Sigmoid colon (tissue), 7 donors: Measurements from ENCODE around the gene KRTAP10-5. TPM values are rescaled to one million over a fixed set of nuclear protein-coding genes. Genes with fewer than 3 reads are reported as not detected.
A peak's percentile ranks its signal among the peaks of the same experiment; 100 is the strongest.

Experiments used
- DNase-seq: peaks from one replicate; pipeline ENCODE4 v3.0.0-alpha.2; 2019
- H3K27ac ChIP-seq, 4 donors: fragments of 200-600 bp; sonication (generic); one replicate each; pipeline ENCODE4 v1.5.1; 2016 to 2019; ENCODE audit warnings: mild to moderate bottlenecking in 1 of 4
- H3K27me3 ChIP-seq, 3 donors: fragments of 200-600 bp; sonication (generic); one replicate each; pipeline ENCODE4 v1.5.1; 2019; ENCODE audit warnings: mild to moderate bottlenecking in 1 of 3
- H3K36me3 ChIP-seq, 4 donors: fragments of 200-600 bp; sonication (generic); one replicate each; pipeline ENCODE4 v1.5.1; 2016 to 2019
- H3K4me1 ChIP-seq, 4 donors: fragments of 200-600 bp; sonication (generic); one replicate each; pipeline ENCODE4 v1.5.1; 2017 to 2019
- H3K4me3 ChIP-seq, 4 donors: fragments of 200-600 bp; sonication (generic); one replicate each; pipeline ENCODE4 v1.5.1; 2017 to 2019; ENCODE audit warnings: mild to moderate bottlenecking in 2 of 4, moderate library complexity in 1 of 4
- H3K9me3 ChIP-seq, 4 donors: fragments of 200-600 bp in 3 of 4; sonication (generic) in 3 of 4; one replicate each; pipeline versions ENCODE4 v1.5.1 to v1.6.1; 2013 to 2019
- CTCF ChIP-seq, 4 experiments: fragments of 450-650 bp in 3 of 4; fragments of 200-600 bp in 1 of 4; IDR thresholded peaks; one replicate each; pipeline ENCODE4 v1.5.1; 2016 to 2019; ENCODE audit warnings: antibody characterized with exemption in 4 of 4, mild to moderate bottlenecking in 3 of 4, moderate library complexity in 2 of 4
- EP300 ChIP-seq, 4 donors: sonication (generic); formaldehyde crosslinking; IDR thresholded peaks; one replicate each; pipeline ENCODE4 v1.6.1; 2017; ENCODE audit warnings: antibody characterized with exemption in 4 of 4
- POLR2A ChIP-seq, 2 donors: fragments of 450-650 bp; IDR thresholded peaks; one replicate each; pipeline ENCODE4 v1.6.1; 2016; ENCODE audit warnings: antibody characterized with exemption in 2 of 2, mild to moderate bottlenecking in 2 of 2, moderate library complexity in 2 of 2
- POLR2AphosphoS5 ChIP-seq, 4 donors: sonication (generic); formaldehyde crosslinking; IDR thresholded peaks; one replicate each; pipeline ENCODE4 v1.6.1; 2017; ENCODE audit warnings: antibody characterized with exemption in 4 of 4
- WGBS, 2 donors: extraction: QIAGEN DNeasy Blood & Tissue Kit; methylation state at CpG; one replicate each; pipeline ENCODE4 v1.1.7; 2013; 5-methylcytosine and 5-hydroxymethylcytosine counted together
- intact Hi-C: fragments of 100-400 bp; cut with DNase I; formaldehyde crosslinking; loops from one replicate; pipeline ENCODE4 v1.15.1; 2023
- polyA plus RNA-seq, 3 donors: library from polyadenylated mRNA; stranded (reverse); fragments of 200-250 nt; gene quantifications; one replicate each; pipeline ENCODE4 v1.2.3, GENCODE V29; 2013
- total RNA-seq, 4 donors: library from RNA; depleted of rRNA; stranded (reverse); fragments of >200 nt; gene quantifications; one replicate each; pipeline ENCODE4 v1.1.0, GENCODE V29; 2016
- donor health status: healthy with polysubstance abuse.
- donor health status: Bipolar disorder and iron deficiency.
- donor health status: healthy.

Gene KRTAP10-5
- total and polyA plus RNA-seq, 7 donors = not detected

- H3K27ac ChIP-seq = no peak overlapping the region
- peaks cover 0 to 26% (median 13%) of the 10 kb centered on the region in 3 donors for H3K27me3 ChIP-seq
- intact Hi-C loops = no loop called here
- 89 to 92% methylated on average over 7 of the region's 7 CpGs for WGBS, 2 donors
- DNase-seq = no peak
- no peaks in the 10 kb centered on the region for H3K36me3 ChIP-seq
- H3K4me3 ChIP-seq = no peak overlapping the region
- H3K9me3 ChIP-seq = peaks cover 0 to 11% (median 5%) of the 10 kb centered on the region in 4 donors
- TF ChIP-seq POLR2AphosphoS5 (IDR thresholded peaks at IDR 0.05) (no peak), CTCF (IDR thresholded peaks at IDR 0.05) (no peak), EP300 (IDR thresholded peaks at IDR 0.05) (no peak), POLR2A (IDR thresholded peaks at IDR 0.05) (no peak)
- H3K4me1 ChIP-seq = no peaks in the 10 kb centered on the region
Observed at GRCh38 chr21:44625756-44626155, 45.4 kb upstream of the KRTAP10-5 start.

DNA sequence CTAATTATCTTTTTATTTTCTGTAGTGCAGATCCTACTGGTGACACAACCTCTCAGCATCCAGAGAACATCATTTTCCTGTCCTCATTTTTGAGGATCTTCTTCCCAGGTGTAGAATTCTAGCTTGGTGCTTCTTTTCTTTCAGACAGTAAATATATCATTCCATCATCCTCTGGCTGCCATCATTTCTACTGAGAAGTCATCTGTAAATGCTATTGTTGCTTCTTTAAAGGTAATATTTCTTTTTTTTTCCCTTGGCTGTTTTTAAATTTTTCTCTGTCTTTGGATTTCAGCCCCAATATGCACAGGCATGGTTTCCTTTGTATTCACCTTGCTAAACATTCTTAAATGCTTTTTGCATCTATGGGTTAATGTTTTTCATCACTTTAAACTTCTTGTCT, 43.2 kb upstream of the KRTAP10-5 start:
- DNase-seq = no peak
- no peak overlapping the region for H3K27ac ChIP-seq
- peaks cover 0 to 19% (median 3%) of the 10 kb centered on the region in 3 donors for H3K27me3 ChIP-seq
- no peak overlapping the region for H3K4me3 ChIP-seq
- H3K36me3 ChIP-seq = no peaks in the 10 kb centered on the region
- H3K9me3 ChIP-seq = peaks cover 0 to 13% (median 4%) of the 10 kb centered on the region in 4 donors
- H3K4me1 ChIP-seq = no peaks in the 10 kb centered on the region
- intact Hi-C loops = no loop called here
- no peak for TF ChIP-seq POLR2A (IDR thresholded peaks at IDR 0.05)
- no peak for TF ChIP-seq CTCF (IDR thresholded peaks at IDR 0.05)
- TF ChIP-seq EP300 (IDR thresholded peaks at IDR 0.05) = no peak
- no peak for TF ChIP-seq POLR2AphosphoS5 (IDR thresholded peaks at IDR 0.05)

GRCh38 chr21:44619886-44620285, 39.5 kb upstream of the KRTAP10-5 start:
- peaks cover 0 to 5% (median 0%) of the 10 kb centered on the region in 3 donors for H3K27me3 ChIP-seq
- H3K9me3 ChIP-seq = peaks cover 0 to 13% (median 4%) of the 10 kb centered on the region in 4 donors
- H3K36me3 ChIP-seq = no peaks in the 10 kb centered on the region
- no peak overlapping the region for H3K27ac ChIP-seq
- no peak for TF ChIP-seq POLR2AphosphoS5 (IDR thresholded peaks at IDR 0.05)
- TF ChIP-seq POLR2A (IDR thresholded peaks at IDR 0.05) = no peak
- no peak for TF ChIP-seq CTCF (IDR thresholded peaks at IDR 0.05)
- TF ChIP-seq EP300 (IDR thresholded peaks at IDR 0.05) = no peak
- no peak for DNase-seq
- H3K4me1 ChIP-seq = no peaks in the 10 kb centered on the region
- no peak overlapping the region for H3K4me3 ChIP-seq
- WGBS, 2 donors = 89 to 92% methylated on average over 6 of the region's 6 CpGs
- intact Hi-C loops = no loop called here

- no peak overlapping the region for H3K4me3 ChIP-seq
- intact Hi-C loops = no loop called here
- TF ChIP-seq POLR2AphosphoS5 (IDR thresholded peaks at IDR 0.05) (no peak), EP300 (IDR thresholded peaks at IDR 0.05) (no peak), CTCF (IDR thresholded peaks at IDR 0.05) (no peak), POLR2A (IDR thresholded peaks at IDR 0.05) (no peak)
- H3K9me3 ChIP-seq = peaks cover 0 to 8% (median 3%) of the 10 kb centered on the region in 4 donors
- H3K27ac ChIP-seq = no peak overlapping the region
- WGBS, 2 donors = 48 to 57% methylated on average over 3 of the region's 3 CpGs
- H3K4me1 ChIP-seq = no peaks in the 10 kb centered on the region
- no peaks in the 10 kb centered on the region for H3K36me3 ChIP-seq
- no peak for DNase-seq
- H3K27me3 ChIP-seq = peaks cover 0 to 5% (median under 1%) of the 10 kb centered on the region in 3 donors
Observed at GRCh38 chr21:44618909-44619308, 38.5 kb upstream of the KRTAP10-5 start.

DNA sequence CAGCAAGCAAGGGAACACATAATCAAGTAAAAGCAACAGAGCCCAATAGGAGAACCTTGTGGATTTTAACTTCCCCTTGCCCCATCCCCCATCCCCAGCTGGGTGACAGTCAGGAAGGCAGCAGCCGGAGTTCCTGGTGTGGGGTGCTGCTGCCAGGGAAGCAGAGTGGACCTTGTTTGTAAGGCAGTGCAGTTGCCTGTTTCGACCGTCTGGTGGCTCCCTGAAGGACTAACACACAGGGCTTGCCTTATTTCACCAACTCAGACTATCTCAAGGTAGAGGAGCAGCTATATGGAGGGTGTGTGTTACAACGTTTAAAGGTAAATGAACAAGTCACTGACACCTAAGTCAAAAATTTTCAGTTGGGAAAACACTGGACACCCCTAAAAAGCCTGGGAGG, 38.1 kb upstream of the KRTAP10-5 start:
- no peak overlapping the region for H3K27ac ChIP-seq
- DNase-seq = peak; percentile 66
- WGBS, 2 donors = 29 to 48% methylated on average over 4 of the region's 4 CpGs
- H3K4me3 ChIP-seq = no peak overlapping the region
- TF ChIP-seq POLR2A (IDR thresholded peaks at IDR 0.05) = no peak
- intact Hi-C loops = no loop called here
- no peaks in the 10 kb centered on the region for H3K36me3 ChIP-seq
- no peaks in the 10 kb centered on the region for H3K4me1 ChIP-seq
- H3K9me3 ChIP-seq = peaks cover 0 to 8% (median 1%) of the 10 kb centered on the region in 4 donors
- H3K27me3 ChIP-seq = peaks cover 0 to 9% (median 5%) of the 10 kb centered on the region in 3 donors
